SKM-1 treated with dmso at 0.1 percent for 144 hours (cell line): Measurements from ENCODE around the gene SFMBT1.

Experiments used
- DNase-seq: peaks from one replicate; lab custom pipeline; 2025; ENCODE audit not compliant: unreplicated experiment; lab: John Stamatoyannopoulos, UW

SFMBT1 gene

GRCh38 chr3:52857864-52858263 is 188.0 kb downstream of the SFMBT1 start:
- no peak for DNase-seq

GRCh38 chr3:52857133-52857532 is 188.7 kb downstream of the SFMBT1 start:
- no peak for DNase-seq

- DNase-seq: no peak
These were observed 189.2 kb downstream of the SFMBT1 start for GRCh38 chr3:52856666-52857065.

GRCh38 chr3:52854013-52854412 is 191.9 kb downstream of the SFMBT1 start:
- no peak for DNase-seq
